GM03348 (cell line): ENCODE data around the gene ARMH3.

Experiments used
- DNase-seq: peaks from one replicate; pipeline ENCODE4 v3.0.0; 2012; ENCODE audit warnings: low spot score

The ARMH3 gene

GRCh38 chr10:101829561-101830315 lies 226.2 kb downstream of the ARMH3 start:
- DNase-seq, result peak; percentile 50

DNA sequence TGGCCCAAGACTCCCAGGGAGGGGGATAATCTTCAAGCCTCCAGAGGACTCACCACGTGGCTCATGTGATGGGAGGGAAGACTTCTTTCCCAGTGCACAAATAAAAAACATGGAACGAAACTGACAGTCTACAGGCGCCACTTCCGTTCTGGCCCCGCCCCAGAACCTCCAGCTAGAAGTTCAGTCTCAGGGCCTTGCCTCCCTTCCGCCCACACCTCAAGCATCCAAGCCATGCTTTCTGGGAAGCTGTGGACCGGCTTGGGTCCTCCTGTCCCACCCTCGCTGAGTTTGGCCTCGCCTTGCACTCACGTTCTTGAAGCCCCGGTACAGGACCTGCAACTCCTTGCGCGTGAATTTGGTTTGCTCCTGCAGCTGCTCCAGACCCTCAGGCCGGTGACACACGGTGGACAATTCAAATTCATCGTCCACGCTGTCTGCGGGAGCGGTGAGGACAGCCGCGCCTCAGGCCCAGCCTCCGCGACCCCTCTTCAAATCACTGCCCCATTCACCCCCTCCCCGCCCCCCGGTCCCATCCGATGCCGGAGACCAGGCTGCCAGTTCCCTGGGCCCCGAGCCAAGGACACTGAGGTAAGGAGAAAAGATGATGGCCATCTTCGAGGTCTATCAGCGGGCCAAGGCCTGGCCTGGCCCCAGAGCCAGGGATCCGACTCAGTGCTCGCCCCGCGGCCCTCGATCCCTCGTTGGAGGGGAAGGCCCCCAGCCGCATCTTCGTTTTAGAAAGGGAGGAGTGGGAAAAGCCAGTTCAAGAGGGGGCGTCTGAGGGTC lies 227.0 kb downstream of the ARMH3 start:
- no peak for DNase-seq

- no peak for DNase-seq
Measured at GRCh38 chr10:101827919-101828600, 227.9 kb downstream of the ARMH3 start.

DNA sequence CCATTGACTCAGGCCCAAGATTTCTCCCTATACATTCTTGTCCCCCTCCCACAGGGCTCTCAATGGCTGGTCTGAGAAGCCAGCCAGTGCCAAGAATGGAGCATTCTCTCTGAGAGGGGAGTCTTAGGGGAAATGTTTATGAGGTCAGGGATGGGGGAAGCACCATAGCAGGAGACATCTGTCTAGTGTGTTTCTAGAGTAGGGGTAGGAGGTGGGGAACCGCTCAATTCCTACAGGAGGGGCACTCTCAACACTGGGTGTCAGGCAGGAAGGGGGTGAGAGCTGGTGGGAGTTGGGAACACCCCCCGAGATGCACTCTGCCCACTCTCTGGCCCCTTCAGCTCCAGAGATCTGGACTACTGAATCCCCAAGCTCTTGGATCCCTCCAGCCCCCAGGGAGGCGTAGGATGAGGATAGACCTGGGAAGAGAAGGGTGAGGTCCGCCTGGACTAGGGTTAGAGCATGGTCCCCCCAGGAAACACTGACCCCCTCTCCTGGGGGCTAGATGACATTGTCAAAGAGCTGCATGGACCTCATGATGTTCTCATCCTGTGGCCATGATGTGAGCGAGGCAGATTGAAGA lies 229.0 kb downstream of the ARMH3 start:
- DNase-seq, result no peak

- DNase-seq, result no peak
Measured at GRCh38 chr10:101824736-101825135, 231.2 kb downstream of the ARMH3 start.

DNA sequence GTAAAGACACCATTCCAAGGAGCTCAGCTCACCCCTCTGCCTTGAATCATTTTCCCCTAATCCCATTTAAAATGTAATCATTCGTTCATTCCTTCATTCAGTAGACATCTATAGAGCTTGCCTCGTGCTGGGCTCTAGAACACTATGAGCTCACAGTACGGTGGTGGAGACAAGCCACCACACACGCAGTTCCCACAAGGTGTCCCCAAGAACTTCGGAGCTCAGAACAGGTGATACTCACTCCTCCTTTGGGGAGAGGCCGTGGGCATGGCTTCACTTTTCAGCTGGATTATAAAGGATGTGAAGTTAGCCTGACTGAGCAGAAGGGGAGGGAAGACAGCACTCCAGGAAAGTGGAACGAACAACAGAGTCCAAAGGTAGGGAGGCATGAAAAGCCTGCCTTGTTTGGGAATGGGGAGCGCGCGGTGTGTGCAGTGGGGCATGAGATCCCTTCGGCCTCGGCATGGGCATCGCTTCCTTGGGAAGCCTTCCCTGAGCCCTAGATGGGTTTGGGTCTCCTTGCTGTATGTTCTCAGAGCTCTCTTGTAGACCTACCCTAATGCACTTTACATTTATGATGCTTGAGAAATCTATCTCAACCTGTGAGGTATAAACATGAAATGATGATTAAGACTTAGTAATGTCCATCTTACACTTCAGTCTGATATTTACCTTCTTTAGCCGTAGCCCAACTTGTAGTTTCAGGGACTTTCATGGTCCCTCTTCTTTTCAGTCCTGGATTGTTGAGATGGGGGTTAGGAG lies 236.9 kb downstream of the ARMH3 start:
- DNase-seq, result no peak

GRCh38 chr10:101818119-101818871 lies 237.7 kb downstream of the ARMH3 start, which contains the start of gene OGA:
Gene OGA, minus strand, starts transcription at chr10:101818444. Its CDS starts 422 bp downstream, at chr10:101818022.
- DNase-seq, result peak; percentile 98

GRCh38 chr10:101817337-101818118 lies 238.4 kb downstream of the ARMH3 start:
- peak; percentile 88 for DNase-seq

DNA sequence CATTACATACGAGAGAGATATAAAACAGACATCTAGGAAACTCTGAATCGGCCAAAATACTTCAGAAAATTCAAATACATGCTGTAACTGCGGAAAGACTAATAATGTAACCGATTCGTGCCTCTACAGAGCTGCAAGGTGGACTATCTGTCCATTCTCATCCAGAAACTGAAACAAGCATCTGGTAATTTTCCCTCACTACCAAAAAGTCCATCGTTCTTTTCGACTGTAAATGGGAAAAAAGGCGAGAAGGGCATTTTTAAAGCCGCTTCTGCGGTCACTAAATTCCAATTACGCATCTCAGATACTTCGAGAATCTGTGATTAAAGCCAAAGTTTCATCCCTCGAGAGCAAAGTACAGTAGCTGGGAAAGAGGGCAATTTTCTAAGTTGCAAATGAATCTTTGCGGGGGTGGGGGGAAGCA lies 239.0 kb downstream of the ARMH3 start:
- DNase-seq, result no peak

- no peak for DNase-seq
Measured at GRCh38 chr10:101816376-101816775, 239.6 kb downstream of the ARMH3 start.

- no peak for DNase-seq
Measured at GRCh38 chr10:101814466-101815071, 241.4 kb downstream of the ARMH3 start.

GRCh38 chr10:101812606-101813005 lies 243.4 kb downstream of the ARMH3 start:
- no peak for DNase-seq

DNA sequence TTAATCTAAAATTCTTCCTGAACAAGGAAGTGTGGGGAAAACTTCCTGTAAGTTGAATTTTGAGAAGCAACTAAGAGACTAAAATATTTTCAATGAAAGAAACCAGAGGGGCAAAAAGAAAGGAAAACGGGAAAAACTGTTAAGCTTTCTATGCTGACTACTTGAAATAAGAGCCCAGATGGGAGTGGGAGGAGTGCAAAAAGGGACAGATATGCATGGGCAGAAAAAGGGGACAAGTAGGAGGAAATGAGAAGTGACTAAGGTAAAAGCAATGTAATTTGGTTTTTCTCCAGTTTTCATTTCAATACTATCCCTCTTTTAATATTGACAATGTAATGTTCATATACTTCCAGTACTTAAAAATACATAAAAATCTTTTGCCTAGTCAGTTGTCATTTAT lies 248.8 kb downstream of the ARMH3 start:
- no peak for DNase-seq

- no peak for DNase-seq
Measured at GRCh38 chr10:101803511-101803910, 252.5 kb downstream of the ARMH3 start.

GRCh38 chr10:101797403-101798059 lies 258.4 kb downstream of the ARMH3 start:
- no peak for DNase-seq
